ENCODE results near the gene BLM. TPM values are rescaled to one million over a fixed set of nuclear protein-coding genes. Genes with fewer than 3 reads are reported as not detected.

BLM gene
- total and polyA plus RNA-seq, 2 of the 4 experiments (the other 2 are of a cell fraction), result 2.5 to 6.5 TPM

GRCh38 chr15:90705212-90705611, 11.9 kb upstream of the BLM start:
- 81% methylated on average over 3 of the region's 4 CpGs; no CpG with 5 or more reads in 1 of the 2 experiments for WGBS, 2 experiments (ENCODE audit: extremely low coverage in 2 of 2, insufficient read length in 1 of 2)
- no peak overlapping the region for H2AK5ac ChIP-seq (ENCODE audit: low read depth, low read length)
- CTCF ChIA-PET, result no interaction called here
- H3K9me3 ChIP-seq (ENCODE audit: control insufficient read depth, insufficient read depth, low read length), result no peaks in the 10 kb centered on the region
- H2BK5ac ChIP-seq (ENCODE audit: low read depth, low read length, poor library complexity, severe bottlenecking), result no peak overlapping the region
- H3K79me1 ChIP-seq (ENCODE audit: low read depth in 1 of 2, low read length in 2 of 2), result no peaks in the 10 kb centered on the region
- dilution Hi-C loops (cut with HindIII; ENCODE audit: low sequenced_read_pairs, unreplicated experiment) (no loop called here), intact Hi-C loops (cut with micrococcal nuclease) (no loop called here), in situ Hi-C loops (cut with MboI; ENCODE audit: low sequenced_read_pairs) (no loop called here)
- H3K4ac ChIP-seq (ENCODE audit: low read depth, low read length), result no peak overlapping the region
- H2AFZ ChIP-seq (replicated peaks; ENCODE audit: low read length, poor library complexity), result no peak overlapping the region
- no peak overlapping the region for H3K18ac ChIP-seq (ENCODE audit: low read depth, low read length)
- H3K36me3 ChIP-seq (ENCODE audit: control insufficient read depth, insufficient read depth, low read length), result no peaks in the 10 kb centered on the region
- no peak overlapping the region for H2AK9ac ChIP-seq (replicated peaks; ENCODE audit: low read depth, low read length, poor library complexity)
- DNase-seq (no peak), ATAC-seq (ENCODE audit: low read depth) (no peak)
- TF ChIP-seq USF2 (IDR thresholded peaks at IDR 0.05; ENCODE audit: low read depth, low read length) (no peak), ELK1 (IDR thresholded peaks at IDR 0.05; ENCODE audit: borderline replicate concordance, low read depth, low read length) (no peak), CEBPB (IDR thresholded peaks at IDR 0.05; ENCODE audit: low read depth, low read length) (no peak), MAZ (IDR thresholded peaks at IDR 0.05; ENCODE audit: borderline replicate concordance, low read depth, low read length) (no peak), RAD21 (IDR thresholded peaks at IDR 0.05; ENCODE audit: low read length) (no peak), POLR2A (IDR thresholded peaks at IDR 0.05; ENCODE audit: low read depth, low read length) (no peak), NFE2L2 (IDR thresholded peaks at IDR 0.05; ENCODE audit: low read depth, low read length) (no peak), RCOR1 (IDR thresholded peaks at IDR 0.05; ENCODE audit: insufficient replicate concordance, low read length) (no peak), RFX5 (IDR thresholded peaks at IDR 0.05; ENCODE audit: low read depth, low read length) (no peak), BHLHE40 (IDR thresholded peaks at IDR 0.05; ENCODE audit: low read depth, low read length) (no peak), FOS (IDR thresholded peaks at IDR 0.05; ENCODE audit: low read depth, low read length) (no peak), CTCF (conservative IDR thresholded peaks at IDR 0.05; ENCODE audit: low read depth, low read length) (no peak), CHD1 (IDR thresholded peaks at IDR 0.05; ENCODE audit: low read depth, low read length) (no peak), MXI1 (IDR thresholded peaks at IDR 0.05; ENCODE audit: borderline replicate concordance, low read depth, low read length) (no peak), SMC3 (IDR thresholded peaks at IDR 0.05; ENCODE audit: low read depth, low read length) (no peak), MAFK (IDR thresholded peaks at IDR 0.05; ENCODE audit: low read depth, low read length) (no peak)
- no peak overlapping the region for H3K56ac ChIP-seq (ENCODE audit: extremely low read depth, insufficient read depth, low read length)
- no peak overlapping the region for H4K8ac ChIP-seq (ENCODE audit: low read depth in 2 of 2, low read length in 2 of 2)
- H2BK20ac ChIP-seq (ENCODE audit: low read depth, low read length), result no peak overlapping the region
- H4K20me1 ChIP-seq (ENCODE audit: insufficient read depth, low read length), result no peaks in the 10 kb centered on the region
- H3K4me2 ChIP-seq (ENCODE audit: low read depth, low read length), result no peak overlapping the region
- H3K14ac ChIP-seq (replicated peaks; ENCODE audit: low read depth, low read length), result no peak overlapping the region
- H4K5ac ChIP-seq (ENCODE audit: low read depth, low read length), result no peak overlapping the region
- H4K91ac ChIP-seq (ENCODE audit: insufficient read depth, low read depth, low read length), result no peak overlapping the region
- H2BK15ac ChIP-seq (ENCODE audit: low read depth, low read length), result no peak overlapping the region
- no peak overlapping the region for H3K4me3 ChIP-seq (ENCODE audit: insufficient read depth, low read depth, low read length)
- H2BK120ac ChIP-seq (ENCODE audit: low read depth, low read length), result no peak overlapping the region
- H3K23ac ChIP-seq (ENCODE audit: low read depth, low read length), result no peak overlapping the region
- H3K9ac ChIP-seq (ENCODE audit: low read depth, low read length), result no peak overlapping the region
- POLR2A ChIA-PET (ENCODE audit: unreplicated experiment), result no interaction called here
- H3K4me1 ChIP-seq (ENCODE audit: control insufficient read depth, insufficient read depth, low read length), result no peaks in the 10 kb centered on the region
- BruUV-seq (replicated peaks), result no TSS peak
- H3K27me3 ChIP-seq (ENCODE audit: control insufficient read depth, insufficient read depth, low read length), result no peaks in the 10 kb centered on the region
- H3K27ac ChIP-seq (ENCODE audit: insufficient read depth, low read length), result no peak overlapping the region
- no peaks in the 10 kb centered on the region for H3K9me1 ChIP-seq (ENCODE audit: insufficient read depth, low read length)
